Measurements from ENCODE around the gene CMPK1. TPM values are rescaled to one million over a fixed set of nuclear protein-coding genes. Genes with fewer than 3 reads are reported as not detected.
A peak's percentile ranks its signal among the peaks of the same experiment; 100 is the strongest.

The CMPK1 gene
- total RNA-seq, 4 donors from 2014 or later, result 106 to 164 (median 115) TPM

DNA sequence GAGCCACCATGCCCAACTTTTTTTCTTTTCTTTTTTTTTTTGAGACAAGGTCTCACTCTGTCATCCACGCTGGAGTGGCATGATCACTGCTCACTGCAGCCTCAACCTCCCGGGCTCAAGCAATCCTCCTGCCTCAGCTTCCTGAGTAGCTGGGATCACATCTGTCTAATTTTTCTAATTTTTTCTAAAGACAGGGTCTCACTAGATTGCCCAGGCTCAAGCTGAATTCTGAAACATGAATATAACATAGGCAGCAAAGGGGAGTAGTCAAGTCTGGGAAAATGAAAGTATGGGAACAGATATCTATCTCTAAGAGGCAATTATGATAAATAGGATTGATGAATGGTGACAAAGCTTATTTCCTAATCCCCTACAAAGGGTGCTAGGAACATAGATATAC, 7.3 kb upstream of the CMPK1 start:
- 44 to 60% methylated on average over 1 to 2 of the region's 2 CpGs for WGBS, 2 donors (ENCODE audit: low coverage in 1 of 2)
- Histone ChIP-seq H3K9me3 (no peaks in the 10 kb centered on the region), H3K27me3 (no peaks in the 10 kb centered on the region), H3K36me3 (no peaks in the 10 kb centered on the region), H3K27ac (no peak overlapping the region), H3K4me3 (no peak overlapping the region), H3K4me1 (peaks cover 0 to under 1% (median 0%) of the 10 kb centered on the region in 3 donors)
- no peak for ATAC-seq
- TF ChIP-seq EP300 (IDR thresholded peaks at IDR 0.05), result no peak
- TF ChIP-seq, protein P1, sequence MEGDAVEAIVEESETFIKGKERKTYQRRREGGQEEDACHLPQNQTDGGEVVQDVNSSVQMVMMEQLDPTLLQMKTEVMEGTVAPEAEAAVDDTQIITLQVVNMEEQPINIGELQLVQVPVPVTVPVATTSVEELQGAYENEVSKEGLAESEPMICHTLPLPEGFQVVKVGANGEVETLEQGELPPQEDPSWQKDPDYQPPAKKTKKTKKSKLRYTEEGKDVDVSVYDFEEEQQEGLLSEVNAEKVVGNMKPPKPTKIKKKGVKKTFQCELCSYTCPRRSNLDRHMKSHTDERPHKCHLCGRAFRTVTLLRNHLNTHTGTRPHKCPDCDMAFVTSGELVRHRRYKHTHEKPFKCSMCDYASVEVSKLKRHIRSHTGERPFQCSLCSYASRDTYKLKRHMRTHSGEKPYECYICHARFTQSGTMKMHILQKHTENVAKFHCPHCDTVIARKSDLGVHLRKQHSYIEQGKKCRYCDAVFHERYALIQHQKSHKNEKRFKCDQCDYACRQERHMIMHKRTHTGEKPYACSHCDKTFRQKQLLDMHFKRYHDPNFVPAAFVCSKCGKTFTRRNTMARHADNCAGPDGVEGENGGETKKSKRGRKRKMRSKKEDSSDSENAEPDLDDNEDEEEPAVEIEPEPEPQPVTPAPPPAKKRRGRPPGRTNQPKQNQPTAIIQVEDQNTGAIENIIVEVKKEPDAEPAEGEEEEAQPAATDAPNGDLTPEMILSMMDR (IDR thresholded peaks at IDR 0.05), result no peak
- no peak for TF ChIP-seq POLR2AphosphoS5 (IDR thresholded peaks at IDR 0.05)
- TF ChIP-seq POLR2A (IDR thresholded peaks at IDR 0.05), result no peak

DNA sequence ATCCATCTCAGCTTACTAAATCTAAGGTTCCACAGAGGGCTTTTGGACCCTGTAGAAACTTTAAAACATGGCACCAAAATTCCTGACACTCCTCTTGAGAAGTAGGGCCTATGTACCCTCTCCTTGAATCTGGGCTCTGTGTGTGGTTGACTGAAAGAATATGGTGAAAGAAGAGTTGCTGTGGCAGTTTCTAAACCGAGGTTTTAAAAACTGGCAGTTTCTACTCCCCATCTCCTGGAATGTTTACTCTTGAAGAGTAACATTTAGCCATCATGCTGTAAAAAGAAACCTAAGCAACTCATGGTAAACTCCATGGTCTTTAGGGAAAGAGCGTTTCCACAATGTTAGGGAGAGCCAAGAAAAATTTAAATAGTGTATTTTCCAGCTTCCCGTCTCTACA, 4.6 kb upstream of the CMPK1 start:
- ATAC-seq, result no peak
- Histone ChIP-seq H3K36me3 (no peaks in the 10 kb centered on the region), H3K27me3 (no peaks in the 10 kb centered on the region), H3K4me3 (no peak overlapping the region), H3K4me1 (peaks cover 3 to 22% (median 9%) of the 10 kb centered on the region in 3 donors), H3K9me3 (no peaks in the 10 kb centered on the region), H3K27ac (no peak overlapping the region)
- WGBS, 2 donors (ENCODE audit: low coverage in 1 of 2), result 83 to 87% methylated on average over 1 to 3 of the region's 3 CpGs
- no peak for TF ChIP-seq POLR2A (IDR thresholded peaks at IDR 0.05)

DNA sequence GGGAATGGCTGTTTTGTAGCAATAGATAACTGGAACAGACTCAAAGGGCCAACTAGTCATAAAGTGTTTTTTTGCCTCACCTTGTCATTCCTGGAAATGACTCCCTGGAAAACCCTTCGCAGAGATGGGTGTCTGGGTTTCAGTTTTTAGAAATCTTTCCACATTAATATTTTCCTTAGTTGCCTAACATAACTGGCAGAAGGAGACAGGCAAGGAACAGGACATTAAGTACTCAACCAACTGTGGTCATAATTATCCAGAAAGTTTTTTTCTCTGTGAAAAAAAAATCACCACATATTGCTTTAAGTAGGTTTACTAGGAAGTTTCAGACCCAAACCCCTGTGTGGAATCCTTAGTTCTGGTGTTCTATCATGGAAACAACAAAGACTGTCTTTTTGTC, 3.4 kb upstream of the CMPK1 start:
- Histone ChIP-seq H3K4me3 (no peak overlapping the region), H3K27me3 (no peaks in the 10 kb centered on the region), H3K9me3 (no peaks in the 10 kb centered on the region), H3K36me3 (no peaks in the 10 kb centered on the region), H3K27ac (no peak overlapping the region), H3K4me1 (peaks cover 6 to 28% (median 13%) of the 10 kb centered on the region in 3 donors)
- TF ChIP-seq EP300 (IDR thresholded peaks at IDR 0.05), result no peak
- peak; percentile 54 for TF ChIP-seq POLR2AphosphoS5 (IDR thresholded peaks at IDR 0.05)
- TF ChIP-seq POLR2A (IDR thresholded peaks at IDR 0.05), result no peak
- TF ChIP-seq, protein P1 (IDR thresholded peaks at IDR 0.05), result no peak
- WGBS, 2 donors (ENCODE audit: low coverage in 1 of 2), result 70 to 100% methylated on average over 1 of the region's 1 CpG
- ATAC-seq, result no peak

DNA sequence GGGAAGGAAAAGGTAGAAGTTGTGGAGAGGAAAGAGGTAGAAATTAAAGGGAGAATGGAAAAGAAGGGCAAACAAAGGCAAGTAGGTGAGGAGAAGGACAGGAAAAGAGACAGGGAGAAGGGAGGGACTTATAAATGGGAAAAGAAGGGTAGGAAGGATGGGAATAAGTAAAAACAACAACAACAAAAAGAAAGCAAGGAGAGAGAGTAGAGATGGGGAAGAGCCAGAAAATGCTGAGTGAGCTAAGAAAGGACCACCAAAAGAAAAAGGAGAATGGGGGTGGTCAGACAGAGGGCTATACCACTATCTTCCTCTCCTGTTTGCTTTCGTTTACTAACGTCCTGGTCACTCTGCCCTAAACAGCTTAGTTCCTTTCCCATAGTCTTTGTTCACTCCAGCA, 1.7 kb upstream of the CMPK1 start:
- Histone ChIP-seq H3K27ac (peak overlapping the region in 2 of 4 donors; percentile 99), H3K9me3 (no peaks in the 10 kb centered on the region), H3K4me3 (no peak overlapping the region), H3K36me3 (no peaks in the 10 kb centered on the region), H3K27me3 (no peaks in the 10 kb centered on the region), H3K4me1 (peaks cover 6 to 45% (median 14%) of the 10 kb centered on the region in 3 donors)
- WGBS, 2 donors (ENCODE audit: low coverage in 1 of 2), result 90 to 91% methylated on average over 2 of the region's 2 CpGs
- TF ChIP-seq EP300 (IDR thresholded peaks at IDR 0.05) (no peak), POLR2AphosphoS5 (IDR thresholded peaks at IDR 0.05) (no peak), POLR2A (IDR thresholded peaks at IDR 0.05) (no peak)
- TF ChIP-seq, protein P1 (IDR thresholded peaks at IDR 0.05), result no peak
- no peak for ATAC-seq

DNA sequence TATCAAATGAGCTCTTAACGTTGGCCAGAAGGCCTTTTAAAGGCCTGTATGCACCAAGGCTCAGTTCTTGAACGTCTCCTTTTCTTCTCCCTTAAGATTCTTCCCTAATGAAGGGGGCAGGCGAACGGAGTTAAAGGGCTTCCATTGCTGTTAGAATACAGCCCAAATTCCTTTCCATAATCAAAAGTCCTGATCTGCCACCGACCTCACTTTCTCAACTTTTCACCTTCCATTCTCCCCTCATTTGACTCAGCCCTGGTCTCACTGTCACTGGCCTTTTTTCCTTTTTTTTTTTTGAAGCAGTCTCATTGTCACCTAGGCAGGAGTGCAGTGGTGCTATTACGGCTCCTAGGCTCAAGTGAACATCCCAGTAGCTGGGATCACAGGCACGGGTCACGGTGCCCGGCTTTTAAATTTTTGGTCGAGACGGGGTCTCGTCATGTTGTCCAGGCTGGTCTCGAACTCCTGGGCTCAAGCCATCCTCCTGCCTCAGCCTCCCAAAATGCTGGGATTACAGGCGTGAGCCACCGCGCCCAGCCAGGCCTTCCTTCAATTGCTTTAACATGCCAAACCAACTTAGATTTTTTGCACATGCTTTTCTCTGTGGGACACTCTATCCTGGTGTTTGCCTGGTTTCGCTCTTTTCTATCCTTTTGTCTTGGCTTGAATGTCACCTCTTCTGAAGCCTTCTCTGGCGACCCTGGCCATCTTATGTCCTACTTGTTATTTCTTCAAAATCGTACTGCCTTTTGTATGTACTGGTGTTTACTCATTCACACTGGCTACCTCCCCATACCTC, 612 bp upstream of the CMPK1 start:
- peak overlapping the region; percentile 69 to 99 (median 96) for H3K27ac ChIP-seq
- H3K4me3 ChIP-seq, result peak overlapping the region; percentile 66 to 91
- H3K4me1 ChIP-seq, result peaks cover 6 to 56% (median 14%) of the 10 kb centered on the region in 3 donors
- no peak for TF ChIP-seq POLR2A (IDR thresholded peaks at IDR 0.05)
- TF ChIP-seq, protein P1 (IDR thresholded peaks at IDR 0.05), result peak in 1 of 4 experiments; percentile 16
- H3K27me3 ChIP-seq, result no peaks in the 10 kb centered on the region
- H3K36me3 ChIP-seq, result no peaks in the 10 kb centered on the region
- no peaks in the 10 kb centered on the region for H3K9me3 ChIP-seq
- no peak for ATAC-seq
- 34 to 45% methylated on average over 14 to 18 of the region's 19 CpGs for WGBS, 2 donors (ENCODE audit: low coverage in 1 of 2)

Data from gastroesophageal sphincter (tissue), 4 donors.